Peyer's patch (tissue), 4 donors: ENCODE results near the gene HFE.

ENCODE experiments used
- CTCF ChIP-seq, 6 experiments: fragments of 450-650 bp in 4 of 6; fragments of 200-600 bp in 2 of 6; sonication (generic) in 1 of 6; IDR thresholded peaks; one replicate each; pipeline ENCODE4 v1.5.1; 2017 to 2019; ENCODE audit warnings: antibody characterized with exemption in 6 of 6, mild to moderate bottlenecking in 3 of 6, moderate library complexity in 1 of 6
- POLR2A ChIP-seq, 2 donors: fragments of 450-650 bp; IDR thresholded peaks; one replicate each; pipeline ENCODE4 v1.5.1; 2017; ENCODE audit warnings: antibody characterized with exemption in 2 of 2, mild to moderate bottlenecking in 2 of 2, moderate library complexity in 2 of 2

GRCh38 chr6:26121141-26122004 lies 34.1 kb downstream of the HFE start:
- TF ChIP-seq CTCF (IDR thresholded peaks at IDR 0.05) = no peak
- no peak for TF ChIP-seq POLR2A (IDR thresholded peaks at IDR 0.05)
